ENCODE measurements around the gene C6orf136. TPM values are rescaled to one million over a fixed set of nuclear protein-coding genes. Genes with fewer than 3 reads are reported as not detected.

C6orf136 gene
- polyA plus RNA-seq, 1 experiment = 6.0 TPM

GRCh38 chr6:30683183-30683979 is 36.4 kb downstream of the C6orf136 start:
- peaks cover 11% of the 10 kb centered on the region for H3K36me3 ChIP-seq (ENCODE audit: control insufficient read depth, insufficient read depth, low read length)
- POLR2A ChIA-PET = no interaction called here
- CTCF ChIA-PET = interaction anchor here (1.0 to 17.2 kb wide), 5 partner anchors 11 to 403 kb away, joined by 3 to 387 read pairs (median 4); partner anchors contain the start of genes DHX16, IER3, MDC1 and TUBB
- H3K4me3 ChIP-seq (ENCODE audit: low read depth, low read length) = peak overlapping the region; percentile 87
- no peak for TF ChIP-seq CTCF (IDR thresholded peaks at IDR 0.05; ENCODE audit: insufficient read depth, low read depth, low read length)
- no peaks in the 10 kb centered on the region for H3K27me3 ChIP-seq (ENCODE audit: control insufficient read depth, insufficient read depth, low read length)
- DNase-seq (ENCODE audit: low read depth) = no peak

GRCh38 chr6:30683980-30684338 is 37.0 kb downstream of the C6orf136 start:
- no peaks in the 10 kb centered on the region for H3K27me3 ChIP-seq (ENCODE audit: control insufficient read depth, insufficient read depth, low read length)
- ChIA-PET POLR2A (no interaction called here), CTCF (interaction anchor here (1.0 to 17.2 kb wide), 5 partner anchors 10 to 402 kb away, joined by 3 to 387 read pairs (median 4); partner anchors contain the start of genes DHX16, MDC1 and TUBB)
- no peak for DNase-seq (ENCODE audit: low read depth)
- peak overlapping the region; percentile 87 for H3K4me3 ChIP-seq (ENCODE audit: low read depth, low read length)
- peaks cover 9% of the 10 kb centered on the region for H3K36me3 ChIP-seq (ENCODE audit: control insufficient read depth, insufficient read depth, low read length)
- TF ChIP-seq CTCF (IDR thresholded peaks at IDR 0.05; ENCODE audit: insufficient read depth, low read depth, low read length) = no peak

- Histone ChIP-seq H3K27me3 (ENCODE audit: control insufficient read depth, insufficient read depth, low read length) (no peaks in the 10 kb centered on the region), H3K36me3 (ENCODE audit: control insufficient read depth, insufficient read depth, low read length) (peaks cover 7% of the 10 kb centered on the region), H3K4me3 (ENCODE audit: low read depth, low read length) (peak overlapping the region; percentile 87)
- no peak for DNase-seq (ENCODE audit: low read depth)
- no peak for TF ChIP-seq CTCF (IDR thresholded peaks at IDR 0.05; ENCODE audit: insufficient read depth, low read depth, low read length)
- ChIA-PET CTCF (interaction anchor here (1.0 to 17.2 kb wide), 6 partner anchors 11 to 193 kb away, joined by 3 to 387 read pairs (median 4); partner anchors contain the start of genes DHX16, MDC1 and TUBB), POLR2A (interaction anchor here (0.5 kb wide), 1 partner anchor 142 kb away, joined by 3 read pairs; no protein-coding TSS in a partner anchor)
Measured at GRCh38 chr6:30684386-30685156, 37.6 kb downstream of the C6orf136 start.

GRCh38 chr6:30685157-30686008 is 38.5 kb downstream of the C6orf136 start:
- POLR2A ChIA-PET = interaction anchor here (0.5 kb wide), 1 partner anchor 142 kb away, joined by 3 read pairs; no protein-coding TSS in a partner anchor
- CTCF ChIA-PET = interaction anchor here (1.0 to 17.2 kb wide), 6 partner anchors 10 to 144 kb away, joined by 3 to 387 read pairs (median 4); partner anchors contain the start of genes DHX16, MDC1 and TUBB
- peak; percentile 48 for TF ChIP-seq CTCF (IDR thresholded peaks at IDR 0.05; ENCODE audit: insufficient read depth, low read depth, low read length)
- H3K4me3 ChIP-seq (ENCODE audit: low read depth, low read length) = peak overlapping the region; percentile 87
- H3K27me3 ChIP-seq (ENCODE audit: control insufficient read depth, insufficient read depth, low read length) = no peaks in the 10 kb centered on the region
- H3K36me3 ChIP-seq (ENCODE audit: control insufficient read depth, insufficient read depth, low read length) = peaks cover 3% of the 10 kb centered on the region
- no peak for DNase-seq (ENCODE audit: low read depth)

All from BJ (cell line).